Peyer's patch (tissue), 4 donors: ENCODE results near the gene TDRD6. TPM values are rescaled to one million over a fixed set of nuclear protein-coding genes. Genes with fewer than 3 reads are reported as not detected.

Source experiments
- DNase-seq, 3 donors: peaks; one replicate each; pipeline ENCODE4 v3.0.0-alpha.2; 2017 to 2019
- H3K27ac ChIP-seq, 4 donors: fragments of 200-600 bp; sonication (generic); one replicate each; pipeline ENCODE4 v1.5.1; 2016 to 2019
- H3K27me3 ChIP-seq, 2 donors: fragments of 200-600 bp; sonication (generic); one replicate each; pipeline ENCODE4 v1.5.1; 2019
- H3K36me3 ChIP-seq, 3 donors: fragments of 200-600 bp; sonication (generic); one replicate each; pipeline ENCODE4 v1.5.1; 2016 to 2019
- H3K4me1 ChIP-seq, 4 donors: fragments of 200-600 bp; sonication (generic); one replicate each; pipeline ENCODE4 v1.5.1; 2016 to 2019
- H3K4me3 ChIP-seq, 4 donors: fragments of 200-600 bp; sonication (generic); 1 replicate in 3 of 4; 2 replicates in 1 of 4; pipeline ENCODE4 v1.5.1; 2016 to 2019; ENCODE audit warnings: mild to moderate bottlenecking in 1 of 4
- H3K9me3 ChIP-seq, 4 donors: fragments of 200-600 bp; sonication (generic); one replicate each; pipeline ENCODE4 v1.5.1; 2016 to 2019; ENCODE audit warnings: mild to moderate bottlenecking in 1 of 4
- CTCF ChIP-seq, 6 experiments: fragments of 450-650 bp in 4 of 6; fragments of 200-600 bp in 2 of 6; sonication (generic) in 1 of 6; IDR thresholded peaks; one replicate each; pipeline ENCODE4 v1.5.1; 2017 to 2019; ENCODE audit warnings: antibody characterized with exemption in 6 of 6, mild to moderate bottlenecking in 3 of 6, moderate library complexity in 1 of 6
- POLR2A ChIP-seq, 2 donors: fragments of 450-650 bp; IDR thresholded peaks; one replicate each; pipeline ENCODE4 v1.5.1; 2017; ENCODE audit warnings: antibody characterized with exemption in 2 of 2, mild to moderate bottlenecking in 2 of 2, moderate library complexity in 2 of 2
- total RNA-seq, 4 donors: library from RNA; depleted of rRNA; stranded (reverse); fragments of >200 nt; gene quantifications; one replicate each; pipeline ENCODE4 v1.1.0, GENCODE V29; 2016

Gene TDRD6
- total RNA-seq, 4 donors from 2014 or later, result 0.18 to 0.83 (median 0.48) TPM

GRCh38 chr6:46648869-46649492 lies 38.7 kb upstream of the TDRD6 start:
- no peak for DNase-seq

DNA sequence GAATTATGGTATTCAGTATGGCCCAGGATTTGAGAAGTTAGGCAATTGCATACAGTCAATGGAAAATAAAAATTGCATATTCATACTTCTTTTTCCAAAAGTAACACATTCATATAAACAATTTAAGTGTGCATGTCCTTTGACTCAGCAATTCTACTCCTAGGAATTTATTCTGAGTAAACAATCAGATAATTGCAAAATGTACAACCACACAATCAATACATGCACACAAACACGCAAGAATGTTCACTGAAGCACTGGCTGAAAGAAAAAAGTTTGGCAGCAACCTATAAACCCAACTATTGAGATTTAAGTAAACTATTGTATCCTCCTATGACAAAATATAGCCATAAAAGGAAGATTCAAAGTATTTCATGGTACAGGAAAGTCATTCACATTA lies 36.7 kb upstream of the TDRD6 start:
- TF ChIP-seq CTCF (IDR thresholded peaks at IDR 0.05), result no peak
- no peak for TF ChIP-seq POLR2A (IDR thresholded peaks at IDR 0.05)
- no peaks in the 10 kb centered on the region for H3K27me3 ChIP-seq
- H3K4me3 ChIP-seq, result peak overlapping the region in 1 of 4 donors; percentile 70
- no peak overlapping the region for H3K27ac ChIP-seq
- no peaks in the 10 kb centered on the region for H3K36me3 ChIP-seq
- no peak for DNase-seq
- no peaks in the 10 kb centered on the region for H3K9me3 ChIP-seq
- peaks cover 0 to 12% (median 0%) of the 10 kb centered on the region in 4 donors for H3K4me1 ChIP-seq

More at GRCh38 chr6:46648869-46649492, 38.7 kb upstream of the TDRD6 start:
- Histone ChIP-seq H3K4me1 (peaks cover 0 to 8% (median 0%) of the 10 kb centered on the region in 4 donors), H3K4me3 (no peak overlapping the region), H3K27me3 (no peaks in the 10 kb centered on the region), H3K9me3 (no peaks in the 10 kb centered on the region), H3K27ac (no peak overlapping the region), H3K36me3 (no peaks in the 10 kb centered on the region)
- TF ChIP-seq POLR2A (IDR thresholded peaks at IDR 0.05), result no peak
- no peak for TF ChIP-seq CTCF (IDR thresholded peaks at IDR 0.05)

DNA sequence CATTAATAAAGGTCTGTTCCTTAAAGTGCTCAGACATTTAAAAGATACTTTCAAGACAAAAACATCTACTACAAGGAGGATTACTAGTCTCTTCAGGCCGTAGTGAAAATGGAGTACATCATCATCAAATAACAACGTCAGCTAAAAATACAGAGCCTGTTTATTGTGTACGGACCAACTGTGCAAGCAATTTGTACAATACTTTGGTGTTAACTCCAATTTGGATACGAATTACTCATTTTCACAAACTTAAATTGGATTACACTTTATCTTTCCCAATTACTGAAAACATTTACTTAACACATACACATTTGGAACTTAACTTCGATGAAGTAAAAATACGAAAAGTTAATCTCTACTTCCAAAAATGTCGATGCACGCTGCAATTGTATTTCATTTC lies 35.9 kb upstream of the TDRD6 start:
- peaks cover 0 to 12% (median 0%) of the 10 kb centered on the region in 4 donors for H3K4me1 ChIP-seq
- TF ChIP-seq POLR2A (IDR thresholded peaks at IDR 0.05) (no peak), CTCF (IDR thresholded peaks at IDR 0.05) (no peak)
- H3K4me3 ChIP-seq, result peak overlapping the region in 3 of 4 donors; percentile 63 to 84 (median 70)
- H3K27ac ChIP-seq, result peak overlapping the region in 1 of 4 donors; percentile 8
- no peaks in the 10 kb centered on the region for H3K27me3 ChIP-seq
- no peak for DNase-seq
- H3K9me3 ChIP-seq, result no peaks in the 10 kb centered on the region
- no peaks in the 10 kb centered on the region for H3K36me3 ChIP-seq

DNA sequence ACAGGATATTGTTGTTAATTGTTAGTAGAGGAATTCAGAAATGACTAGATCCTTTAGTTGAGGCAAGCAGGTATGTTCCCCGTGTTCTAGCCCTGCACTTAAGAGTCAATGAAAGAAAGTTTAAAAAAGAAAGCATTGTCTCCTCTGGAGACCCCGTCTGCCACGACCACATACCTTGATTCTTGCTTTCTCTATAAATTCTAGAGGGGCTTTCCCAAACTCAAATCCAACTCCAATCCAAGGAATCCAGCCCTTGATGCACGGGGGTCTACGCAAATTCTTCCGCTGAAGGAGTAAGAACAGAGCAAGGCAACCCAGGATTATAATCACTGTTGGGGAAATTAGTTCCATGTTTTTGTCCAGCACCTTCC lies 35.5 kb upstream of the TDRD6 start:
- TF ChIP-seq POLR2A (IDR thresholded peaks at IDR 0.05) (no peak), CTCF (IDR thresholded peaks at IDR 0.05) (no peak)
- H3K27ac ChIP-seq, result peak overlapping the region; percentile 8 to 79 (median 42)
- DNase-seq, result no peak
- no peaks in the 10 kb centered on the region for H3K9me3 ChIP-seq
- no peaks in the 10 kb centered on the region for H3K27me3 ChIP-seq
- H3K36me3 ChIP-seq, result no peaks in the 10 kb centered on the region
- H3K4me1 ChIP-seq, result peaks cover 0 to 12% (median 0%) of the 10 kb centered on the region in 4 donors
- H3K4me3 ChIP-seq, result peak overlapping the region; percentile 53 to 84 (median 66)

- peak; percentile 30 to 31 for TF ChIP-seq POLR2A (IDR thresholded peaks at IDR 0.05)
- TF ChIP-seq CTCF (IDR thresholded peaks at IDR 0.05), result no peak
- Histone ChIP-seq H3K27ac (peak within 1 kb of the TSS; percentile 8 to 79 (median 48)), H3K36me3 (no peaks in the 10 kb centered on the region), H3K4me1 (peaks cover 0 to 12% (median 0%) of the 10 kb centered on the region in 4 donors), H3K4me3 (peak within 1 kb of the TSS; percentile 53 to 84 (median 66)), H3K9me3 (no peaks in the 10 kb centered on the region), H3K27me3 (no peaks in the 10 kb centered on the region)
- DNase-seq, result peak; percentile 81 to 96 (median 96)
Observed at GRCh38 chr6:46652603-46653438, 34.9 kb upstream of the TDRD6 start, which contains the start of the genes CYP39A1 and SLC25A27. Gene CYP39A1 (minus strand): TSS chr6:46652818. CDS start chr6:46652582, 236 bp downstream. Gene SLC25A27 (plus strand): TSS chr6:46652975. CDS start chr6:46653193, 218 bp downstream.
